Type B pancreatic cell (in vitro differentiated cells): ENCODE data around the gene DYNLT4. TPM values are rescaled to one million over a fixed set of nuclear protein-coding genes. Genes with fewer than 3 reads are reported as not detected.
"Not testable (repeated sequence)": the region's sequence is repeated elsewhere in the genome, so short reads cannot be mapped to it uniquely, and the experiment has no call there.

ENCODE experiments used
- DNase-seq: peaks from one replicate; pipeline ENCODE4 v3.0.0; 2021; ENCODE audit warnings: mixed read lengths; ENCODE audit not compliant: unreplicated experiment; ENCODE audit errors: extremely low spot score
- H3K27ac Mint-ChIP-seq: 2 replicates; pipeline ENCODE4 v1.8.0; 2021; ENCODE audit warnings: mild to moderate bottlenecking, mixed read lengths
- H3K27me3 Mint-ChIP-seq: 2 replicates; pipeline ENCODE4 v1.8.0; 2021; ENCODE audit warnings: mixed read lengths
- H3K36me3 Mint-ChIP-seq: 2 replicates; pipeline ENCODE4 v1.8.0; 2021; ENCODE audit warnings: mixed read lengths
- H3K4me1 Mint-ChIP-seq: one replicate; pipeline ENCODE4 v1.8.0; 2021; ENCODE audit warnings: mixed read lengths; ENCODE audit not compliant: unreplicated experiment
- H3K4me3 Mint-ChIP-seq: 2 replicates; pipeline ENCODE4 v1.8.0; 2021; ENCODE audit warnings: mild to moderate bottlenecking, mixed read lengths
- H3K9me3 Mint-ChIP-seq: 2 replicates; pipeline ENCODE4 v1.8.0; 2021; ENCODE audit warnings: mixed read lengths
- CTCF ChIP-seq: fragments of 200-600 bp; sonication (generic); conservative IDR thresholded peaks from 2 replicates; pipeline ENCODE4 v1.5.0; 2021; ENCODE audit warnings: antibody characterized with exemption, mild to moderate bottlenecking
- total RNA-seq: library from RNA; stranded (reverse); gene quantifications from 2 replicates; pipeline ENCODE4 v1.2.1, GENCODE V29; 2021; ENCODE audit warnings: low replicate concordance

Gene DYNLT4
- total RNA-seq, 1 donor from 2014 or later: 1.1 TPM

GRCh38 chr1:44817307-44817706 is 10.2 kb upstream of the DYNLT4 start:
- Mint-ChIP-seq H3K9me3 (peaks cover 5% of the 10 kb centered on the region), H3K4me3 (peak overlapping the region; percentile 39), H3K27me3 (peaks cover 3% of the 10 kb centered on the region), H3K27ac (peak overlapping the region; percentile 49), H3K36me3 (peaks cover 7% of the 10 kb centered on the region), H3K4me1 (peaks cover 28% of the 10 kb centered on the region)
- TF ChIP-seq CTCF: no peak
- DNase-seq: no peak

- not testable (repeated sequence) for H3K36me3 Mint-ChIP-seq, H3K9me3 Mint-ChIP-seq, H3K27me3 Mint-ChIP-seq, DNase-seq, H3K27ac Mint-ChIP-seq
- Mint-ChIP-seq H3K4me3 (peak overlapping the region; percentile 78), H3K4me1 (peaks cover 41% of the 10 kb centered on the region)
Observed at GRCh38 chr1:44815926-44816325, 8.8 kb upstream of the DYNLT4 start.

- no peak for TF ChIP-seq CTCF
- H3K27me3 Mint-ChIP-seq: no peaks in the 10 kb centered on the region
- peaks cover 5% of the 10 kb centered on the region for H3K9me3 Mint-ChIP-seq
- H3K27ac Mint-ChIP-seq: no peak overlapping the region
- peaks cover 39% of the 10 kb centered on the region for H3K4me1 Mint-ChIP-seq
- H3K4me3 Mint-ChIP-seq: peak overlapping the region; percentile 81
- DNase-seq: no peak
- H3K36me3 Mint-ChIP-seq: peaks cover 7% of the 10 kb centered on the region
Observed at GRCh38 chr1:44812822-44813543, 5.8 kb upstream of the DYNLT4 start.

GRCh38 chr1:44811234-44811633 is 4.1 kb upstream of the DYNLT4 start:
- Mint-ChIP-seq H3K4me1 (peaks cover 49% of the 10 kb centered on the region), H3K27me3 (no peaks in the 10 kb centered on the region), H3K36me3 (peaks cover 12% of the 10 kb centered on the region), H3K9me3 (peaks cover 5% of the 10 kb centered on the region), H3K27ac (peak overlapping the region; percentile 79), H3K4me3 (peak overlapping the region; percentile 38)
- TF ChIP-seq CTCF: no peak
- DNase-seq: no peak

GRCh38 chr1:44810762-44811105 is 3.6 kb upstream of the DYNLT4 start:
- not testable (repeated sequence) for H3K27me3 Mint-ChIP-seq, DNase-seq, H3K9me3 Mint-ChIP-seq
- Mint-ChIP-seq H3K27ac (peak overlapping the region; percentile 79), H3K36me3 (peaks cover 12% of the 10 kb centered on the region), H3K4me1 (peaks cover 49% of the 10 kb centered on the region), H3K4me3 (peak overlapping the region; percentile 54)

GRCh38 chr1:44810101-44810761 is 3.1 kb upstream of the DYNLT4 start:
- Mint-ChIP-seq H3K9me3 (peaks cover 5% of the 10 kb centered on the region), H3K27ac (peak overlapping the region; percentile 79), H3K36me3 (peaks cover 12% of the 10 kb centered on the region), H3K4me1 (peaks cover 46% of the 10 kb centered on the region), H3K4me3 (peak overlapping the region; percentile 75), H3K27me3 (no peaks in the 10 kb centered on the region)
- TF ChIP-seq CTCF: no peak
- DNase-seq: no peak
